ENCODE measurements around the gene DNAH6.

DNA sequence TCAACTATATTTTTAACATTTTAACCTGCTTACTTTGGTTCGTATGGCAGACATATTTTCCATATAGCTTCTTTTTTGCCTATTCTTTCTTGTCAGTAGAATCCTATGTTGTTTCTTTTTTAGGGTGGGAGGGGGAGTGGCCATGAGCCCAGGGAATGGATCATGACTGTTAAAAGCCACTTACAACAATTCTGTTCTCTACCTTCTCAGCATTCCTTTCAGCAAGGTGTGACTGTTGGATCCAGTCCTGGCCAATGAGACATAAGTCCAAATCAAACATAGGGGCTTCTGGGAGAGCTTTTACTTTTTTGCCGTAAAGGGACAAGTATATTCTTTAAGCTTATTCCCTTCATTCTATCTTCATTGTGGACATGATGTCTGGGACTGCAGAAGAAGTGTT lies 25.0 kb upstream of the DNAH6 start:
- TF ChIP-seq, protein P1, sequence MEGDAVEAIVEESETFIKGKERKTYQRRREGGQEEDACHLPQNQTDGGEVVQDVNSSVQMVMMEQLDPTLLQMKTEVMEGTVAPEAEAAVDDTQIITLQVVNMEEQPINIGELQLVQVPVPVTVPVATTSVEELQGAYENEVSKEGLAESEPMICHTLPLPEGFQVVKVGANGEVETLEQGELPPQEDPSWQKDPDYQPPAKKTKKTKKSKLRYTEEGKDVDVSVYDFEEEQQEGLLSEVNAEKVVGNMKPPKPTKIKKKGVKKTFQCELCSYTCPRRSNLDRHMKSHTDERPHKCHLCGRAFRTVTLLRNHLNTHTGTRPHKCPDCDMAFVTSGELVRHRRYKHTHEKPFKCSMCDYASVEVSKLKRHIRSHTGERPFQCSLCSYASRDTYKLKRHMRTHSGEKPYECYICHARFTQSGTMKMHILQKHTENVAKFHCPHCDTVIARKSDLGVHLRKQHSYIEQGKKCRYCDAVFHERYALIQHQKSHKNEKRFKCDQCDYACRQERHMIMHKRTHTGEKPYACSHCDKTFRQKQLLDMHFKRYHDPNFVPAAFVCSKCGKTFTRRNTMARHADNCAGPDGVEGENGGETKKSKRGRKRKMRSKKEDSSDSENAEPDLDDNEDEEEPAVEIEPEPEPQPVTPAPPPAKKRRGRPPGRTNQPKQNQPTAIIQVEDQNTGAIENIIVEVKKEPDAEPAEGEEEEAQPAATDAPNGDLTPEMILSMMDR (conservative IDR thresholded peaks at IDR 0.05; ENCODE audit: low read depth, low read length), result no peak
- TF ChIP-seq EZH2 (IDR thresholded peaks at IDR 0.05; ENCODE audit: low read length, unreplicated experiment) (no peak), EZH2phosphoT487 (IDR thresholded peaks at IDR 0.05; ENCODE audit: borderline replicate concordance, low read length) (no peak)
